ENCODE data around the gene RSPH10B2. TPM values are rescaled to one million over a fixed set of nuclear protein-coding genes. Genes with fewer than 3 reads are reported as not detected.
"Not testable (repeated sequence)": the region's sequence is repeated elsewhere in the genome, so short reads cannot be mapped to it uniquely, and the experiment has no call there.

The RSPH10B2 gene
- total and polyA plus RNA-seq, 2 donors (not counting 1 experiment from before 2014, with no cell fraction given), result 0.02 to 0.66 TPM

DNA sequence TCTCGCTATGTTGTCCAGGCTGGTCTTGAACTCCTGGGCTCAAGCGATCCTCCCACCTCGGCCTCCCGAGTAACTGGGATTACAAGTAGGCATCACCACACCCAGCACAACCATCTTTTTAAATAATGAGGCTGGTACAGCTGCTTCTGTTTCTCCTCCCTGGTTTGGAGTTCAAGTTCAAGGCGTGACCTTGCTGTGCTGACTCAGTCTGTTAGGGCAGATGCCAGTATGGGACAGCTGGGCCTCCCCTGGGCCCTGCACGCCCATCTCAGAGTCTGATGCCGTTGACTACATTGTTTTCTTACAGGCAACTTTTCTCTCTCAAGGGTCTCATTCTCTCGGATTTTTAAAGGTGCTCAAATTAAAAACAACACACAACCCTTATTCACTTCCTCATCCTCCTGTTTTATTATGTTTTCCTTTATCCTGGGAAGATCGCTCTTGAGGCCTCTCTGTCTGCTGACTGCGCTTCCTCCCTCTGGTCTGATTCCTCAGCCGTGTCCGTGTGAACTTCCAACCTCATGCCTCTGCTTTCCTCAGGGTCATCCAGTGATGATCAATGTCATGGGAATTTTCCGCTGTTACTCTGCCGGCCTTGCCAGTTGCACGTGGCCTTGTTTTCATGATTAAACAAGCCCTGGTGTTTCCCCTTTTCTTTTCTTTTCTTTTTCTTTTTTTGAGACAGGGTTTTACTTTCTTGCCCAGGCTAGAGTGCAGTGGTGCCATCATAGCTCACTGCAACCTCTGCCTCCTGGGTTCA lies 38.4 kb downstream of the RSPH10B2 start:
- not testable (repeated sequence) for H3K27me3 ChIP-seq (ENCODE audit: control insufficient read depth, insufficient read depth, low read length)
- peak; percentile 27 to 60 for DNase-seq (ENCODE audit: low read depth in 2 of 2)

GRCh38 chr7:6794276-6794675 lies 40.4 kb downstream of the RSPH10B2 start:
- not testable (repeated sequence) for H3K4me1 ChIP-seq (ENCODE audit: control insufficient read depth, extremely low read depth, insufficient read depth, low read length); H3K4me2 ChIP-seq (ENCODE audit: extremely low read depth, insufficient read depth, low read length); H3K27me3 ChIP-seq (ENCODE audit: control insufficient read depth, insufficient read depth, low read length); H3K9me3 ChIP-seq (ENCODE audit: control insufficient read depth, insufficient read depth, low read depth, low read length); H3K27ac ChIP-seq (ENCODE audit: insufficient read depth, low read length); H4K20me1 ChIP-seq (ENCODE audit: control insufficient read depth, extremely low read depth, insufficient read depth, low read length); H3K36me3 ChIP-seq (ENCODE audit: control insufficient read depth, insufficient read depth, low read length); H3K79me2 ChIP-seq (ENCODE audit: control insufficient read depth, insufficient read depth, low read length); H3K4me3 ChIP-seq (replicated peaks in 1 of 4; ENCODE audit: control extremely low read depth in 1 of 4, insufficient read depth in 1 of 4, low read depth in 3 of 4, low read length in 4 of 4); H2AFZ ChIP-seq (ENCODE audit: low read length); H3K9ac ChIP-seq (ENCODE audit: insufficient read depth, low read length); DNase-seq (ENCODE audit: low read depth in 2 of 2)

More for the DNA sequence above, 38.4 kb downstream of the RSPH10B2 start:
- not testable (repeated sequence) for H3K9ac ChIP-seq (ENCODE audit: insufficient read depth, low read length); H3K9me3 ChIP-seq (ENCODE audit: control insufficient read depth, insufficient read depth, low read depth, low read length); H3K79me2 ChIP-seq (ENCODE audit: control insufficient read depth, insufficient read depth, low read length); H3K27ac ChIP-seq (ENCODE audit: insufficient read depth, low read length); H3K4me2 ChIP-seq (ENCODE audit: extremely low read depth, insufficient read depth, low read length); H4K20me1 ChIP-seq (ENCODE audit: control insufficient read depth, extremely low read depth, insufficient read depth, low read length); H2AFZ ChIP-seq (ENCODE audit: low read length); H3K4me3 ChIP-seq (replicated peaks in 1 of 4; ENCODE audit: control extremely low read depth in 1 of 4, insufficient read depth in 1 of 4, low read depth in 3 of 4, low read length in 4 of 4); H3K4me1 ChIP-seq (ENCODE audit: control insufficient read depth, extremely low read depth, insufficient read depth, low read length); H3K36me3 ChIP-seq (ENCODE audit: control insufficient read depth, insufficient read depth, low read length)

GRCh38 chr7:6797218-6797617 lies 43.3 kb downstream of the RSPH10B2 start:
- not testable (repeated sequence) for H3K27me3 ChIP-seq (ENCODE audit: control insufficient read depth, insufficient read depth, low read length); H4K20me1 ChIP-seq (ENCODE audit: control insufficient read depth, extremely low read depth, insufficient read depth, low read length); H3K9ac ChIP-seq (ENCODE audit: insufficient read depth, low read length); H3K79me2 ChIP-seq (ENCODE audit: control insufficient read depth, insufficient read depth, low read length); H3K4me1 ChIP-seq (ENCODE audit: control insufficient read depth, extremely low read depth, insufficient read depth, low read length); DNase-seq (ENCODE audit: low read depth in 2 of 2); H3K4me2 ChIP-seq (ENCODE audit: extremely low read depth, insufficient read depth, low read length); H3K27ac ChIP-seq (ENCODE audit: insufficient read depth, low read length); H3K9me3 ChIP-seq (ENCODE audit: control insufficient read depth, insufficient read depth, low read depth, low read length); H2AFZ ChIP-seq (ENCODE audit: low read length); H3K4me3 ChIP-seq (replicated peaks in 1 of 4; ENCODE audit: control extremely low read depth in 1 of 4, insufficient read depth in 1 of 4, low read depth in 3 of 4, low read length in 4 of 4); H3K36me3 ChIP-seq (ENCODE audit: control insufficient read depth, insufficient read depth, low read length)

GRCh38 chr7:6798047-6798446 lies 44.1 kb downstream of the RSPH10B2 start:
- H3K27ac ChIP-seq (ENCODE audit: insufficient read depth, low read length); DNase-seq (ENCODE audit: low read depth in 2 of 2); H3K4me1 ChIP-seq (ENCODE audit: control insufficient read depth, extremely low read depth, insufficient read depth, low read length); H3K79me2 ChIP-seq (ENCODE audit: control insufficient read depth, insufficient read depth, low read length); H3K27me3 ChIP-seq (ENCODE audit: control insufficient read depth, insufficient read depth, low read length); H3K9me3 ChIP-seq (ENCODE audit: control insufficient read depth, insufficient read depth, low read depth, low read length); H2AFZ ChIP-seq (ENCODE audit: low read length); H3K9ac ChIP-seq (ENCODE audit: insufficient read depth, low read length); H4K20me1 ChIP-seq (ENCODE audit: control insufficient read depth, extremely low read depth, insufficient read depth, low read length); H3K36me3 ChIP-seq (ENCODE audit: control insufficient read depth, insufficient read depth, low read length); H3K4me2 ChIP-seq (ENCODE audit: extremely low read depth, insufficient read depth, low read length); H3K4me3 ChIP-seq (replicated peaks in 1 of 4; ENCODE audit: control extremely low read depth in 1 of 4, insufficient read depth in 1 of 4, low read depth in 3 of 4, low read length in 4 of 4): not testable (repeated sequence)

DNA sequence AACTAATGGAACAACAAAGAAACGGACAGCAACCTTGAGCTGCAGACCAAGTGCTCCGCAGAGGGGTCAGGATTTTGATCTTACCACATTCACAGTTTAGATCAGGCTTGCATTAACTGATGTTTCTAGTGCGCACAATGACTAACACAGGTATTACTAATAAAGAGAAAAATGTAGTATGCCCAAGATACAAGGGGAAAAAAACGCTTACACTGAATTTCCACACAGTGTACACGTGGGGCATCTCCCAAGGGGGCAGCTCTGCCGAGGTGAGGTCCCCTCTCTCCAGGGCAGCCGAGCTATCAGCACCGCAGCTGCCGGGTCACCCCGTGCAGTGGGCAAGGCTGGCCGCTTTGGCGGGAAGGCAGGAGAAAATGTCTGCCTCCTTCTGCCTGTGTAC lies 46.0 kb downstream of the RSPH10B2 start:
- not testable (repeated sequence) for H3K27ac ChIP-seq (ENCODE audit: insufficient read depth, low read length); H3K4me3 ChIP-seq (replicated peaks in 1 of 4; ENCODE audit: control extremely low read depth in 1 of 4, insufficient read depth in 1 of 4, low read depth in 3 of 4, low read length in 4 of 4); H3K9me3 ChIP-seq (ENCODE audit: control insufficient read depth, insufficient read depth, low read depth, low read length); H3K36me3 ChIP-seq (ENCODE audit: control insufficient read depth, insufficient read depth, low read length); H3K27me3 ChIP-seq (ENCODE audit: control insufficient read depth, insufficient read depth, low read length); H3K4me2 ChIP-seq (ENCODE audit: extremely low read depth, insufficient read depth, low read length); H2AFZ ChIP-seq (ENCODE audit: low read length); DNase-seq (ENCODE audit: low read depth in 2 of 2); H3K4me1 ChIP-seq (ENCODE audit: control insufficient read depth, extremely low read depth, insufficient read depth, low read length); H3K79me2 ChIP-seq (ENCODE audit: control insufficient read depth, insufficient read depth, low read length); H4K20me1 ChIP-seq (ENCODE audit: control insufficient read depth, extremely low read depth, insufficient read depth, low read length); H3K9ac ChIP-seq (ENCODE audit: insufficient read depth, low read length)

DNA sequence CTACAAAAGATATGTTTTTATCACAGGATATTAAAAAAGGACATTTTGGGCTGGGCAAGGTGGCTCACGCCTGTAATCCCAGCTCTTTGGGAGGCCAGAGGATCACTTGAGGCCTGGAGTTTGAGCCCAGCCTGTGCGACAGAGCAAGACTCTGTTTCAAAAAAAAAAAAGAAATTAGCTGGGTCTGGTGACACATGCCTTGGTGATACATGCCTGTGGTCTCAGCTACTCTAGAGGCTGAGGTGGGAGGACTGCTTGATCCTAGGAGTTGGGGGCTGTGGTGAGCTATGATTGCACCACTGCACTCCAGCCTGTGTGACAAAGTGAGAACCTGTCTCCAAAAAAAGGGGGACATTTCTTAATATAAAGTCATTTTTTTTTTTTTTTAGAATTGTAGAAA lies 46.4 kb downstream of the RSPH10B2 start:
- not testable (repeated sequence) for H2AFZ ChIP-seq (ENCODE audit: low read length); H4K20me1 ChIP-seq (ENCODE audit: control insufficient read depth, extremely low read depth, insufficient read depth, low read length); H3K4me1 ChIP-seq (ENCODE audit: control insufficient read depth, extremely low read depth, insufficient read depth, low read length); H3K27ac ChIP-seq (ENCODE audit: insufficient read depth, low read length); H3K9ac ChIP-seq (ENCODE audit: insufficient read depth, low read length); H3K4me2 ChIP-seq (ENCODE audit: extremely low read depth, insufficient read depth, low read length); H3K79me2 ChIP-seq (ENCODE audit: control insufficient read depth, insufficient read depth, low read length); H3K4me3 ChIP-seq (replicated peaks in 1 of 4; ENCODE audit: control extremely low read depth in 1 of 4, insufficient read depth in 1 of 4, low read depth in 3 of 4, low read length in 4 of 4); H3K36me3 ChIP-seq (ENCODE audit: control insufficient read depth, insufficient read depth, low read length); H3K27me3 ChIP-seq (ENCODE audit: control insufficient read depth, insufficient read depth, low read length); DNase-seq (ENCODE audit: low read depth in 2 of 2); H3K9me3 ChIP-seq (ENCODE audit: control insufficient read depth, insufficient read depth, low read depth, low read length)

- not testable (repeated sequence) for H3K4me2 ChIP-seq (ENCODE audit: extremely low read depth, insufficient read depth, low read length); H3K4me3 ChIP-seq (replicated peaks in 1 of 4; ENCODE audit: control extremely low read depth in 1 of 4, insufficient read depth in 1 of 4, low read depth in 3 of 4, low read length in 4 of 4); H2AFZ ChIP-seq (ENCODE audit: low read length); H4K20me1 ChIP-seq (ENCODE audit: control insufficient read depth, extremely low read depth, insufficient read depth, low read length); H3K27ac ChIP-seq (ENCODE audit: insufficient read depth, low read length); DNase-seq (ENCODE audit: low read depth in 2 of 2); H3K27me3 ChIP-seq (ENCODE audit: control insufficient read depth, insufficient read depth, low read length); H3K79me2 ChIP-seq (ENCODE audit: control insufficient read depth, insufficient read depth, low read length); H3K9ac ChIP-seq (ENCODE audit: insufficient read depth, low read length); H3K36me3 ChIP-seq (ENCODE audit: control insufficient read depth, insufficient read depth, low read length); H3K9me3 ChIP-seq (ENCODE audit: control insufficient read depth, insufficient read depth, low read depth, low read length); H3K4me1 ChIP-seq (ENCODE audit: control insufficient read depth, extremely low read depth, insufficient read depth, low read length)
Observed at GRCh38 chr7:6807393-6807918, 53.6 kb downstream of the RSPH10B2 start.

Measured in fibroblast of lung (primary cell).